Panc1 (cell line): ENCODE data around the gene TMEM120B. TPM values are rescaled to one million over a fixed set of nuclear protein-coding genes. Genes with fewer than 3 reads are reported as not detected.

Source experiments
- ATAC-seq: fragments of 200-7000 bp; cut with Tn5 transposase; 2 replicates; pipeline ENCODE4 v1.9.1; 2020; ENCODE audit warnings: mild to moderate bottlenecking, moderate library complexity
- BruUV-seq: library from RNA; stranded (reverse); fragments of 400-500 nt; replicated peaks from 2 replicates; lab custom pipeline; 2021; lab: Mats Ljungman, UMichigan
- CTCF ChIA-PET: fragments of 300-600 bp; sonication (Branson Sonifier 250); formaldehyde crosslinking; loops from one replicate; lab custom pipeline; 2022; ENCODE audit warnings: antibody characterized with exemption; lab: Charles Lee
- POLR2A ChIA-PET: fragments of 300-600 bp; sonication (Branson Sonifier 250); formaldehyde crosslinking; loops from one replicate; lab custom pipeline; 2022; ENCODE audit warnings: antibody characterized with exemption; lab: Charles Lee
- DNase-seq: peaks from one replicate; pipeline ENCODE4 v3.0.0-alpha.2; 2010; ENCODE audit warnings: low read depth, low spot score
- H3K27ac ChIP-seq: 2 replicates; pipeline ENCODE4 v1.5.1; 2011; ENCODE audit warnings: mild to moderate bottlenecking, low read length, inconsistent platforms
- H3K27me3 ChIP-seq: fragments of 200-500 bp; sonication (Bioruptor generic); 2 replicates; pipeline ENCODE4 v1.6.0; 2014; ENCODE audit warnings: low read length, inconsistent platforms; ENCODE audit not compliant: control insufficient read depth, insufficient read depth
- H3K36me3 ChIP-seq: fragments of 200-500 bp; sonication (Bioruptor generic); 2 replicates; pipeline ENCODE4 v1.5.1; 2014; ENCODE audit warnings: inconsistent platforms, mild to moderate bottlenecking, low read length, moderate library complexity; ENCODE audit not compliant: control insufficient read depth, insufficient read depth
- H3K4me1 ChIP-seq: 2 replicates; pipeline ENCODE4 v1.5.1; 2011; ENCODE audit warnings: inconsistent platforms, mild to moderate bottlenecking, low read length, moderate library complexity; ENCODE audit not compliant: control insufficient read depth, insufficient read depth
- H3K4me3 ChIP-seq, 2 experiments: 2 replicates each; pipeline ENCODE4 v1.5.1; 2011 to 2012; ENCODE audit warnings: low read depth in 2 of 2, low read length in 2 of 2, mild to moderate bottlenecking in 2 of 2, inconsistent platforms in 1 of 2, moderate library complexity in 1 of 2
- H3K9me3 ChIP-seq: fragments of 200-500 bp; sonication (Bioruptor generic); 2 replicates; pipeline ENCODE4 v1.5.1; 2014; ENCODE audit warnings: low read depth, mild to moderate bottlenecking, inconsistent platforms, low read length, moderate library complexity; ENCODE audit not compliant: control insufficient read depth, insufficient read depth
- CTCF ChIP-seq: fragments of 450-650 bp; IDR thresholded peaks from 2 replicates; pipeline ENCODE4 v1.5.1; 2017; ENCODE audit warnings: mild to moderate bottlenecking
- POLR2AphosphoS5 ChIP-seq: IDR thresholded peaks from 2 replicates; pipeline ENCODE4 v1.6.1; 2012; ENCODE audit warnings: mild to moderate bottlenecking, low read depth, low read length, moderate library complexity
- REST ChIP-seq, 2 experiments: IDR thresholded peaks; 2 replicates each; pipeline ENCODE4 v1.6.1; 2011 to 2012; ENCODE audit warnings: low read depth in 2 of 2, control low read depth in 1 of 2, low read length in 1 of 2, mild to moderate bottlenecking in 1 of 2, moderate library complexity in 1 of 2; ENCODE audit not compliant: insufficient read depth in 1 of 2
- SIN3A ChIP-seq: IDR thresholded peaks from 2 replicates; pipeline ENCODE4 v1.6.1; 2012; ENCODE audit warnings: low read depth, mild to moderate bottlenecking, low read length, moderate library complexity, borderline replicate concordance; ENCODE audit not compliant: insufficient read depth
- TCF7L2 ChIP-seq: IDR thresholded peaks from 2 replicates; pipeline ENCODE4 v1.6.1; 2011; ENCODE audit warnings: mild to moderate bottlenecking, low read depth, low read length, inconsistent platforms
- in situ Hi-C: cut with HindIII; loops from 2 replicates; pipeline ENCODE4 v1.10.0; 2016; ENCODE audit warnings: low sequenced_read_pairs, low pct_unique_long_range_greater_than_20kb
- intact Hi-C: fragments of 100-400 bp; cut with micrococcal nuclease; formaldehyde crosslinking; loops from one replicate; pipeline ENCODE4 v1.10.0; 2022; ENCODE audit not compliant: unreplicated experiment
- total RNA-seq: library from RNA; stranded (reverse); gene quantifications from one replicate; pipeline ENCODE4 v1.2.1, GENCODE V29; 2021; ENCODE audit not compliant: unreplicated experiment

Gene TMEM120B
- total RNA-seq, 1 experiment from 2014 or later, result 22.3 TPM

GRCh38 chr12:121719926-121720414 is 7.4 kb downstream of the TMEM120B start:
- Histone ChIP-seq H3K27me3 (no peaks in the 10 kb centered on the region), H3K27ac (no peak overlapping the region), H3K9me3 (no peaks in the 10 kb centered on the region), H3K4me1 (peaks cover 6% of the 10 kb centered on the region), H3K4me3 (no peak overlapping the region), H3K36me3 (no peaks in the 10 kb centered on the region)
- in situ Hi-C loops, result no loop called here
- intact Hi-C loops, result no loop called here
- BruUV-seq, result no TSS peak
- ChIA-PET POLR2A (no interaction called here), CTCF (interaction anchor here (0.6 kb wide), 1 partner anchor 10 kb away, joined by 3 read pairs; no protein-coding TSS in a partner anchor)
- no peak for TF ChIP-seq POLR2AphosphoS5
- no peak for TF ChIP-seq REST (IDR thresholded peaks at IDR 0.05; ENCODE audit: insufficient read depth in 1 of 2, low read depth in 2 of 2, low read length in 1 of 2)
- TF ChIP-seq SIN3A, result no peak
- no peak for TF ChIP-seq TCF7L2
- no peak for TF ChIP-seq CTCF
- no peak for ATAC-seq
- DNase-seq, result no peak

GRCh38 chr12:121720762-121721161 is 8.2 kb downstream of the TMEM120B start:
- Histone ChIP-seq H3K27me3 (no peaks in the 10 kb centered on the region), H3K9me3 (no peaks in the 10 kb centered on the region), H3K27ac (no peak overlapping the region), H3K4me3 (no peak overlapping the region), H3K4me1 (peaks cover 6% of the 10 kb centered on the region), H3K36me3 (no peaks in the 10 kb centered on the region)
- ATAC-seq, result no peak
- in situ Hi-C loops (no loop called here), intact Hi-C loops (no loop called here)
- TF ChIP-seq TCF7L2 (no peak), POLR2AphosphoS5 (no peak), REST (IDR thresholded peaks at IDR 0.05; ENCODE audit: insufficient read depth in 1 of 2, low read depth in 2 of 2, low read length in 1 of 2) (no peak), CTCF (no peak), SIN3A (no peak)
- no peak for DNase-seq
- ChIA-PET CTCF (no interaction called here), POLR2A (no interaction called here)
- BruUV-seq, result no TSS peak
